ENCODE measurements around the gene NPRL2.

The NPRL2 gene

GRCh38 chr3:50303013-50303815 is 47.4 kb downstream of the NPRL2 start, which contains the start of gene HYAL1:
Gene HYAL1 (minus strand): TSS chr3:50303574. CDS start chr3:50302956, 618 bp downstream.
- no peak for DNase-seq

DNA sequence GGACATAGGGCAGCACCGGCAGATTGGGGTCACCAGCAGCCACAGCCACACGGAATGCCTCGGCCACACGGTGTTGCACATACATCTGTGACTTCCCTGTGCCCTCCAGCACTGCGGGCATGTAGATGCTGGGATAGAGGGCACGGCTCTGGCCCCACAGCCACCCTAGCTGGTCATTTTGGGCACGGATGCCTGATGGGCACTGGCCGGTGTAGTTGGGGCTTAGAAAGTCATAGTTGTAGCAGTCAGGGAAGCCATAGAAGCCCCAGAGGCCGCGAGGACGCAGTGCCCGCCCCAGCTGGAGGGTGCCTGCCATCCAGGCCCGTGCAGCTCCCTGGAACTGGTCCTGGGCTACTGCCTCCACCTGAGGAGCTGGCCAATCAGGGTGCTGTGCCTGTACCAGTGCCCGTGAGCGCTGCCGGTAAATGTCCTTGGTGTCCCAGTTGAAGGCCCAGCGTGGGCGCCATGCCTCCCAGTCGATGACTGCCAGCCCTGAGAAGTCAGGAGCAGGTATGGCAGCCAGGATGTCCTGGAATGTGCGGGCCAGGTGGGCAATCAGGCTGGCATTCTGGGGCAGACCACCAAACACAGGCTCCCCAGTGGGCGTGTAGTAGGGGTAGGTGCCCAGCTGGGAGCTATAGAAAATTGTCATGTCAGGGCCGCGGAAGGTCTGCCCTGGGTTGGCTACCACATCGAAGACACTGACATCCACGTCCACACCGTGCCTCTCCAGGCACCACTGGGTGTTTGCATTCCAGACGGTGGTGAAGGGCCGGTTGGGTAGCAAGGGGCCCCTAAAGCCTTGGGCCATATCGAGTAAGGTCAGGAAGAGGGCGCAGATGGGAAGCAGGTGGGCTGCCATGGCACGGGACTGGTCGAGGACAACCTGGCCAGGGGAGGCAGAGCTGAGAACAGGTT is 48.2 kb downstream of the NPRL2 start:
- no peak for DNase-seq

DNA sequence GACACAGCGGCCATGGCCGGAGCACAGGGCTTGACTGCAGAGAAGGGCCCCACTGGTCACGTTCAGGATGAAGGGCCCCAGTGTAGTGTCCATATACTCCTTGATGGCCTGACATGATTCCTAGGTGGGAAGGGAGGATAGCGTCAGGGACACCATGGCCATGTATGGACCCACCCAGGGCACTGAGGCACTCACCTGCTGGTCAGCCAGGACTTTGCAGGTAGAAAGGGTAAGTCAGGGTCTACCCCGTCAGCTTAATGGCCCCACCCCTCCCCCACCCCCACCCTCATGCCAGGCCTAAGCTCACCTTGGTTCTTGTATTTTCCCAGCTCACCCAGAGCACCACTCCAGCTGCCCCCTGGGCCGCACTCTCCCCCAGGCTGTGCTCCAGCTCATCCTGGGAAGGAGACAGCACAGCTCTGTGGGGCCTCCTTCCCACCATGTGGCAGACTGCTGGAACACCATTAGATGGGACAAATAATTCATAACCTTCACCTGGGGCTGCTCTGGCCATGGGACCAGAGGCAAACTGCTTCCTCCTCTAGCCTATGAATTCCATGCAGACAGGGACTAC is 49.8 kb downstream of the NPRL2 start:
- DNase-seq, result no peak

DNA sequence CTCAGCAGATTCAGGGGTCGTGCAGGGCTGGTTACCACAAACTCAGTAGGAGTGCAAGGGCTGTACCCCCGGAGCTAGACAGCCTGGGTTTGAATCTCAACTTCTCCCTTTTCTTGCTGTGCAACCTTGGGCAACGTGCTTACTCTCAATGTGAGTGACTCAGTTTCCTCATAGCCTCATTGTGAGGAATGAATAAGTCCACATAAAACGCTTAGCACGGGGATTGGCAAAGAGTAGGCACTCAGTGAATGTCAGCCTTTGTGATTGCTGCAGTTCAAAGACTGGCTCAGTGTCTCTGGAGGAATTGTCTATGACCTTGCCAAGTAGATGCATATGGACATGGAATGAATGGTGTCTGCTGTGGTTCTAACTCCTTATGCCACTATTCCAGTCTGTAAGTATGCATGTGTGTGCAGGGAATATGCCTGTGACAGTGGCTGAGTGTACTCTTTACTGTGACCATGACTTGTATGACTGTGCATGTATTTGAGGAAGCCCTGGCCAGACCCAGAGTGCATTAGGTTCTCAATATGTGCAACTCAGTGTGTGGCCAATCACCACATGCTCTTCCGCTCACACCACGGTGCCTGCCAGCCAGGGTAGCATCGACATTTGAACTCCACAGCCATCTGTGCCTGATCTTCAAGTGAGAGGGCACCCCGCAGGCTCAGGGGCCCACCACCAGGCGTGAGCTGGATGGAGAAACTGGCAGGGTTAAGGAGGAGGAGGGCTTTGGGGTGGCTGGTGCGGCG is 50.5 kb downstream of the NPRL2 start:
- DNase-seq, result peak in 1 of 2 donors; percentile 65

DNA sequence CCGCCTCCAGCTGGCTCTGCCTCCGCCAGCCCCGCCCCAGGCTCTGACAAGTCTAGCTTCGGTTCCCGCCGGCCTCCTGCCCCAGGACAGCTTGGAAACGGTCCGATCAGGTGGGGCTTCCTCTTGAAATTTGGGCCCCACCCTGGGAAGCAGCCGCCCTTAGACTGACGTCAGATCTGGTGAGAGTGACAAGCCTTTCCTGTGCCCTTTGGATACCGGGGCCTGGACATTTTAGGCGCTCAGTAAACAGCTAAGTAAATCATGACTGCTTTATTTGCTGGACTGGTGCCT is 51.0 kb downstream of the NPRL2 start:
- no peak for DNase-seq

GRCh38 chr3:50298836-50299637 is 51.5 kb downstream of the NPRL2 start, which contains the start of the genes HYAL3 and NAA80:
Gene HYAL3 (minus strand): TSS chr3:50299405. CDS start chr3:50295602, 3,803 bp downstream.
Gene NAA80 (minus strand): TSS chr3:50299405. CDS start chr3:50297463, 1,942 bp downstream.
- peak; percentile 99 to 100 for DNase-seq

- DNase-seq, result no peak
These were observed 52.5 kb downstream of the NPRL2 start for GRCh38 chr3:50297896-50298725.

- no peak for DNase-seq
These were observed 53.2 kb downstream of the NPRL2 start for GRCh38 chr3:50297384-50297775.

Measured in CD4-positive, alpha-beta T cell treated with Interleukin-4 for 1 hour (primary cell).